GM12878 (cell line): ENCODE data around the gene MOK. TPM values are rescaled to one million over a fixed set of nuclear protein-coding genes. Genes with fewer than 3 reads are reported as not detected.

ENCODE experiments used
- ATAC-seq: fragments of 200-7000 bp; cut with Tn5 transposase; 3 replicates; pipeline ENCODE4 v1.9.1; 2020; ENCODE audit warnings: mild to moderate bottlenecking, moderate library complexity
- BruUV-seq: library from RNA; stranded (reverse); fragments of 400-500 nt; replicated peaks from 2 replicates; lab custom pipeline; 2021; lab: Mats Ljungman, UMichigan
- CTCF ChIA-PET: fragments of 300-600 bp; sonication (Branson Sonifier 250); formaldehyde crosslinking; extraction: SDS; loops from one replicate; lab custom pipeline; 2021; ENCODE audit warnings: inconsistent platforms; lab: Yijun Ruan, JAX
- POLR2A ChIA-PET: fragments of 350-600 bp; formaldehyde crosslinking; extraction: SDS; loops from one replicate; lab custom pipeline; 2021; ENCODE audit warnings: inconsistent platforms; lab: Charles Lee
- RAD21 ChIA-PET: fragments of 300-600 bp; sonication (Branson Sonifier 250); formaldehyde crosslinking; loops from one replicate; lab custom pipeline; 2023; ENCODE audit warnings: antibody characterized with exemption; ENCODE audit not compliant: unreplicated experiment; lab: Charles Lee
- SMC1A ChIA-PET: fragments of 300-600 bp; sonication (Branson Sonifier 250); formaldehyde crosslinking; loops from one replicate; lab custom pipeline; 2023; ENCODE audit not compliant: unreplicated experiment, uncharacterized antibody; lab: Charles Lee
- DNase-seq: peaks from one replicate; pipeline ENCODE4 v3.0.0-alpha.2; 2011; ENCODE audit warnings: low read depth, low spot score
- FAIRE-seq: peaks from 3 replicates; lab custom pipeline; 2011; peaks lifted over from hg19 to GRCh38; lab: Jason Lieb, UNC
- H2AFZ ChIP-seq: 2 replicates; pipeline ENCODE4 v1.6.0; 2011; ENCODE audit warnings: low read depth, low read length, control low read depth; ENCODE audit not compliant: control insufficient read depth
- H3K27ac ChIP-seq: 2 replicates; pipeline ENCODE4 v1.5.1; 2011; ENCODE audit warnings: control low read depth; ENCODE audit not compliant: control insufficient read depth, insufficient read depth
- H3K27me3 ChIP-seq, 2 experiments: replicated peaks in 1 of 2; 2 replicates each; pipeline versions ENCODE4 v1.6.0 to v1.6.1; 2011; ENCODE audit warnings: low read length in 1 of 2; ENCODE audit not compliant: control insufficient read depth in 2 of 2, insufficient read depth in 2 of 2
- H3K36me3 ChIP-seq, 2 experiments: 2 replicates each; pipeline ENCODE4 v1.5.1; 2011; ENCODE audit warnings: low read length in 1 of 2; ENCODE audit not compliant: control insufficient read depth in 2 of 2, insufficient read depth in 2 of 2
- H3K4me1 ChIP-seq: 2 replicates; pipeline ENCODE4 v1.6.1; 2011; ENCODE audit warnings: mild to moderate bottlenecking, low read length, moderate library complexity, mixed read lengths; ENCODE audit not compliant: control insufficient read depth, insufficient read depth
- H3K4me2 ChIP-seq: 2 replicates; pipeline ENCODE4 v1.6.0; 2011; ENCODE audit warnings: control low read depth; ENCODE audit not compliant: control insufficient read depth, insufficient read depth
- H3K4me3 ChIP-seq: fragments of 200-600 bp; sonication (generic); 2 replicates; pipeline ENCODE4 v1.5.1; 2016
- H3K79me2 ChIP-seq: 2 replicates; pipeline ENCODE4 v1.6.0; 2011; ENCODE audit warnings: low read length; ENCODE audit not compliant: control insufficient read depth, insufficient read depth
- H3K9ac ChIP-seq: 2 replicates; pipeline ENCODE4 v1.8.0; 2011; ENCODE audit warnings: low read length, control low read depth, mixed read lengths; ENCODE audit not compliant: control insufficient read depth, insufficient read depth
- H3K9me3 ChIP-seq: replicated peaks from 3 replicates; pipeline ENCODE4 v1.5.1; 2011; ENCODE audit warnings: mild to moderate bottlenecking, low read length; ENCODE audit not compliant: control insufficient read depth, insufficient read depth
- H4K20me1 ChIP-seq: 2 replicates; pipeline ENCODE4 v1.6.0; 2011; ENCODE audit not compliant: control insufficient read depth, insufficient read depth
- ASH2L ChIP-seq: fragments of 300-600, 200-600 bp; sonication (generic); IDR thresholded peaks from 2 replicates; pipeline ENCODE4 v1.6.1; 2017; ENCODE audit warnings: low read depth, mild to moderate bottlenecking, borderline replicate concordance
- EED ChIP-seq: sonication (generic); IDR thresholded peaks from 2 replicates; pipeline ENCODE4 v1.6.1; 2016; ENCODE audit warnings: antibody characterized with exemption, low read depth
- SREBF1 ChIP-seq: IDR thresholded peaks from 2 replicates; pipeline ENCODE4 v1.6.1; 2012; ENCODE audit warnings: mild to moderate bottlenecking, low read length
- STAT1 ChIP-seq: fragments of 450-650 bp; conservative IDR thresholded peaks from 2 replicates; pipeline ENCODE4 v1.6.1; 2014; ENCODE audit warnings: antibody characterized with exemption, mild to moderate bottlenecking
- WGBS: methylation state at CpG from one replicate; pipeline ENCODE4 v1.1.6; 2016; ENCODE audit warnings: low lambda C conversion rate; ENCODE audit not compliant: insufficient replicate concordance, insufficient coverage; ENCODE audit errors: missing lambda C conversion rate; 5-methylcytosine and 5-hydroxymethylcytosine counted together
- in situ Hi-C: fragments of 300-500 bp; cut with MboI; formaldehyde crosslinking; loops from 9 replicates; pipeline ENCODE4 v1.14.3; 2018; ENCODE audit warnings: mixed read lengths
- intact Hi-C: fragments of 100-400 bp; cut with micrococcal nuclease; formaldehyde crosslinking; loops from one replicate; pipeline ENCODE4 v1.14.2; 2022; ENCODE audit not compliant: unreplicated experiment
- polyA plus RNA-seq, 11 experiments: library from polyadenylated mRNA; depleted of rRNA in 4 of 11; unstranded in 6 of 11; stranded (reverse) in 5 of 11; fragments of >200 nt; fragmentation: Nextera tagmentation in 4 of 11; fragmentation: Illumina TruSeq in 1 of 11; extraction: Ambion mirVana in 4 of 11; extraction: Trizol in 1 of 11; gene quantifications; 1 replicate in 1 of 11; 2 replicates in 10 of 11; pipeline versions ENCODE4 v1.2.1 to v1.2.3, GENCODE V29; 2011 to 2016; ENCODE audit warnings: inconsistent platforms in 2 of 11, missing spikeins in 2 of 11, low read depth in 1 of 11
- total RNA-seq, 4 experiments: library from RNA; depleted of rRNA in 3 of 4; stranded (reverse); fragments of >200 nt in 3 of 4; fragmentation: Illumina TruSeq in 1 of 4; extraction: Trizol in 1 of 4; gene quantifications; 2 replicates each; pipeline versions ENCODE4 v1.2.1 to v1.2.3, GENCODE V29; 2013 to 2021

The MOK gene
- total and polyA plus RNA-seq, 10 of the 15 experiments (the other 5 are each of a cell fraction or from before 2014, with no cell fraction given) = 0.10 to 3.0 (median 1.4) TPM

DNA sequence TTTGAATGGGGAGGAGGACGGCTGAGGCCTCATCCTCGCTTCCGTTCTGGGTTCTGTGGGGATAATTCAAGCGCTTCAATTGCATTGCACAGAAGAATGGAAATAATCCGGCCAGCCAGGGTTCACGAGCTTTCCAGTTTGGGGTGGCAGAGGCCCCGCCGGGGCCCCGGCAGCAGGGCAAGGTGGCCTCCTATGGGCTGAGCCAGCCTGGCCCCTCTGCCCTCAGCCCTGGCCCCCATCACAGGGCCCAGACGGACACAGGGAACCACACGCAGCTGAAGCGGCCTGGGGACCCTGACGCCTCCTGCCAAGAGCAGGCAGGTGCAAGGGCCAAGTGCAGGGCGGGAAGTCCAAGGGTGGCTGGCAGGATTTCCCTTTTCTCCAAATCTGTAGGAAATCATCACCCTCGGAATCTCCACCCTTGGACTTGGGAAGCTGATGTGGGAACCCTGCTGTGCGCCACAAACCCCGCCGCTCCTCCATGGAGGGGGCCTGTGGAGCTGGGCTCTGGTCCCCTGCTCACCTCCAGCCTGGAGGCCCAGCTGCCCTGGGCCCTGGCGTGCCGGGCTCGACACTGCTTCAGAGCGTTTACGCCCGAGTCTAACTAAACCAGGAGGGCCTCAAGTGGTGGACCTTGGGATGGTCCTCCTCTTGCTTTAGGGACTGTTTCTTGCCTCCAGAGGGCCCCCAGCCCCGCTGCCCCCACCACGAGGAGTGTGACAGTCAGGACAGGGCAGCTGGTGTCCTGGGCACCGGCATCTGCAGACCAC lies 78.4 kb downstream of the MOK start:
- Histone ChIP-seq H3K27ac (no peak overlapping the region), H2AFZ (no peak overlapping the region), H3K4me2 (no peak overlapping the region), H3K9ac (no peak overlapping the region), H3K4me1 (no peaks in the 10 kb centered on the region), H4K20me1 (no peaks in the 10 kb centered on the region), H3K79me2 (no peaks in the 10 kb centered on the region), H3K27me3 (no peaks in the 10 kb centered on the region), H3K36me3 (no peaks in the 10 kb centered on the region; a peak in 1 of 4 replicates), H3K9me3 (no peaks in the 10 kb centered on the region), H3K4me3 (no peak overlapping the region)
- CTCF ChIA-PET = interaction anchor here (1.0 kb wide), 1 partner anchor 10 kb away, joined by 3 read pairs; no protein-coding TSS in a partner anchor
- RAD21 ChIA-PET = no interaction called here
- no TSS peak for BruUV-seq
- WGBS = 86% methylated on average over 26 of the region's 27 CpGs
- intact Hi-C loops (no loop called here), in situ Hi-C loops (no loop called here)
- SMC1A ChIA-PET = no interaction called here
- POLR2A ChIA-PET = no interaction called here
- no peak for ATAC-seq
- no peak for TF ChIP-seq EED
- TF ChIP-seq STAT1 = no peak
- TF ChIP-seq ASH2L = no peak
- no peak for FAIRE-seq
- no peak for DNase-seq

GRCh38 chr14:102225936-102226335 lies 79.0 kb downstream of the MOK start:
- H3K4me3 ChIP-seq = no peak overlapping the region
- WGBS = 83% methylated on average over 14 of the region's 15 CpGs
- POLR2A ChIA-PET = no interaction called here
- H3K36me3 ChIP-seq = no peaks in the 10 kb centered on the region; a peak in 1 of 4 replicates
- CTCF ChIA-PET = interaction anchor here (1.0 kb wide), 1 partner anchor 11 kb away, joined by 3 read pairs; no protein-coding TSS in a partner anchor
- DNase-seq = no peak
- no TSS peak for BruUV-seq
- intact Hi-C loops = no loop called here
- TF ChIP-seq SREBF1 = no peak
- H3K4me1 ChIP-seq = no peaks in the 10 kb centered on the region
- H3K79me2 ChIP-seq = no peaks in the 10 kb centered on the region
- no peak overlapping the region for H3K27ac ChIP-seq
- in situ Hi-C loops = no loop called here
- ATAC-seq = no peak
- SMC1A ChIA-PET = no interaction called here
- H4K20me1 ChIP-seq = no peaks in the 10 kb centered on the region
- RAD21 ChIA-PET = no interaction called here
- H3K4me2 ChIP-seq = no peak overlapping the region
- FAIRE-seq = no peak
- H3K9me3 ChIP-seq = no peaks in the 10 kb centered on the region
- H3K27me3 ChIP-seq = no peaks in the 10 kb centered on the region
- H2AFZ ChIP-seq = no peak overlapping the region
- H3K9ac ChIP-seq = no peak overlapping the region
